Activated CD4-positive, alpha-beta T cell treated with anti-CD3 and anti-CD28 coated beads for 1 hour (primary cell): ENCODE measurements around the gene ASAP2.
"Not testable (repeated sequence)": the region's sequence is repeated elsewhere in the genome, so short reads cannot be mapped to it uniquely, and the experiment has no call there.

Experiments
- DNase-seq: peaks from one replicate; pipeline ENCODE4 v3.0.0-alpha.2; 2020

ASAP2 gene

DNA sequence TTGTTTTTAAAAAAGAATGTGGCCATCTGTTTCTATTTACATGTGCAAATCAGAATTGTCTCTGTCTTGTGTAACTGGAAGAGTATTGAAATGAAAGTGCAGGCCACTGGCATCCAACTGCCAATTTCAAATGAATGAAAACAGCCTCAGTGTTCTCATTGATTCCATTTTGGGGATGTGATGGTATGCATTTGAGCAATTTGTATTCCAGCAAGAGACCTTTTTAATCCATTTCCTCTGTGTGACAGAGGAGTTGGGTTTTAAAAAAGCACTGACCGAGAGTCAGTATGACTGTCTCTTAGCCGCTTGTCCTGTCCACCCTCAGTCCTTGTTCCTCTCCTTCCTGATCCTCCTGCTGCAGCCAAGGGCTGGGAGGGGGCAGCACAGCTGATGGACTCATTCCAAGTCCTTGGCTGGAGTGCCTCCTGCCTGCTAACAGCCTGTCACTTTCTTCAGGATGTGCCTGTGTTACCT is 50.0 kb downstream of the ASAP2 start:
- DNase-seq: no peak

GRCh38 chr2:9258501-9258900 is 51.9 kb downstream of the ASAP2 start:
- DNase-seq: no peak

GRCh38 chr2:9258953-9259399 is 52.4 kb downstream of the ASAP2 start:
- DNase-seq: no peak

DNA sequence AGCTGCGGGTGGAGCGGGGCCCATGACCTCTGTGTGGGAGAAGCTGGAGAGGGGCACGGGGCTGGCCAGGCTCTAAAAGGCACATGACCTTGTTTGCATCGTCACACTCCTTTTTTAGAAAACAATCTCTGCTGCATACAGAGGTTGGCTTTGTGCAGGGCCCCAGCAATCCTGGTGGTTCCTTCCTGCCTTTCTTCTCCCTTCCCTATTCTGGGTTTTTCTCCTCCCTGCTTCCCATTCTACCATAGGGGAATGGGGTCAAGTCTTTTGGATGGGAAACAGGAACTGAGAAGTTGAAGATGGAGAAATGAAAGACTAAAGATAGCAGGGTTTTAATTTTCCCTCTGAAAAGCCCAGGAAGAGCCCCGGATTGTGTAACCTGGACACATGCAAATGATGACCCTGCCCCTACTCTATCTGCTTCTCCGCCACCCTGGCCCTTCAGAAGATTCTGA is 53.9 kb downstream of the ASAP2 start:
- DNase-seq: no peak

DNA sequence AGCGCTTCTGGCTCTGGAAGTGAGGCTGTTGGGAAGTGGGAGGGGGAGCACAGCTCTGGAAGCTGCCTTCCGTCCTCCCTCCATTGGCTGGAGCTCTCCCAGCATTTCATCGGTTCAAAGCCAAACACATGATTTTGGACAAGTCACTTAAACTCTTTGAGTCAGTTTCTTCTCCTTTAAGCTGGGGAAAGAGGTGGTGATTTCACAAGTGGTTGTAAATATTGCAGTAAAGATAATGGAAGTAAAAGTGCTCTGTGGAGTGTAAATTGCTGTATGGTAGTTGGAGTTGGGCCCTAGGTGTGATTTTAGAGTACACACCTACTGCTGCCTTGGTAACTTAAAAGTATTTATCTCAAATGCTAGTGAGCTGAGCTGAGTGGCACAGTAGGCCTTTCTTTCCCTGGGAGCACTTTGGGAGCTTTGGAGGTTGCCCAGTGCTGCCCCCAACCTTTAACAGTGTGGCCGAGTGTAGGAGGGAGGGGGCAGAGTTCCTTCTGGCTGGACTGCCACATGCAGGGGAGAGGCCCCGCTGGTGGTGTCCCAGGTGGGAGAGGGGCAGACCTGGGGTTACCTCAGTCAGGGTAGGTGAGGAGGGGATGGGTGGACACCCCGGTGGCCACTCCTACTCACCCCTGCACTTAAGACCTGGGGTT is 54.7 kb downstream of the ASAP2 start:
- DNase-seq: no peak

GRCh38 chr2:9262671-9263171 is 56.1 kb downstream of the ASAP2 start:
- DNase-seq: no peak

DNA sequence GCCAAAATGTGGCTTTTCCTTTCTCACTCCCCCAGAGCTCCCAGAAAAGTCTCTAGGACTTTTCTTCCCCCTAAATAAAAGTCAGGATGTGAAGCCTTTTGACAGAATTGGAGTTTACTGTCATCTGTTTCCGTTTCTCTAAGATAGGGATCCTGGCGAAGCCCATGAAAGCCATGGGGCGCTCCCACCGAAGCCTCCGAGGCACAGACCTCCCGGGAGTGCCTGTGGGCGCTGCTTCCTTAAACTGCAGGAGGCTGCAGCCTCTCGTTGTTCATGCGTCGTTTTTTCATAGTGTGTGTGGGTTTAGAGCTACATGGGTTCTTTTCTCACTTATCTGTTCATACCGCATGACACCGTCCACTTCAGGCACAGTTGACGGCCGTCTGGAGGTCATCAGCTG is 56.8 kb downstream of the ASAP2 start:
- DNase-seq: no peak

DNA sequence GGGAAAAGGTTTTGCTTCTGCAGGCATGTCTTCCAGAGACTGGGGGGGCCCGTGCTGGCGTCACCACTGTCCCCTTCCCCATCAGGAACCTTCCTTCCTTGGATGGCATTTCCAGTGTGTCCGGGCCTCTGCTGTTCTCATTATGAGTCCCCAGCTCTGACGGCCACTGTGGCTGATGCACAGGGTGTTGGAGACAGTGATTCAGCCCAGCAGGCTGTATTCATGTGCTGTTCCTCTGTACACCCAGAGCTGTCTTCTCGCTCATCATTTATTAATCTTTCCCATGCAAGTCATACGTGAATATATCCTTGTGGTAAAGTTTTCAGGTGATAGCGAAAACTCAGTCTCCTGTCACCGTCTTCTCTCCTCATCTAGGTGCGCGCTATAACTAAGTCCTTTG is 57.7 kb downstream of the ASAP2 start:
- no peak for DNase-seq

DNA sequence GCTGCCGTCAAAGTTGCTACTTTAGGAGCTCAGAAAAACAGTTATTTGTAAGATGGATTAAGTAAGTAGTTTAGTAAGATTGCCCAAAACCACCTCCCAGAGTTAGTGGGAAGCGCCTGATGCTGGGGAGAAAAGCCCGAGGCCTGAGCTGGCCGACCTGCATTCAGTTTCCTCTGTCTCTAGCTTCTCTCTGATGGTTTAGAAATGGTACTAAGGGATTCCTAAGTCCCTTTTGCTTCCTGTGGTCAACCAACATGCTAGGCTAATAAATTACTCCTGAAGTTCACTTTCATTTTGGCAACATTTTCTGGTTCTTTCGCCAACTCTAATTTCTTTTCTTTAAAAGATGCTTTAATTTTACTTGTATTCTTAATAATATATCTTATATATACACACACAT is 60.1 kb downstream of the ASAP2 start:
- DNase-seq: no peak

GRCh38 chr2:9267286-9267685 is 60.7 kb downstream of the ASAP2 start:
- DNase-seq: not testable (repeated sequence)

GRCh38 chr2:9268301-9269080 is 61.9 kb downstream of the ASAP2 start:
- DNase-seq: no peak

DNA sequence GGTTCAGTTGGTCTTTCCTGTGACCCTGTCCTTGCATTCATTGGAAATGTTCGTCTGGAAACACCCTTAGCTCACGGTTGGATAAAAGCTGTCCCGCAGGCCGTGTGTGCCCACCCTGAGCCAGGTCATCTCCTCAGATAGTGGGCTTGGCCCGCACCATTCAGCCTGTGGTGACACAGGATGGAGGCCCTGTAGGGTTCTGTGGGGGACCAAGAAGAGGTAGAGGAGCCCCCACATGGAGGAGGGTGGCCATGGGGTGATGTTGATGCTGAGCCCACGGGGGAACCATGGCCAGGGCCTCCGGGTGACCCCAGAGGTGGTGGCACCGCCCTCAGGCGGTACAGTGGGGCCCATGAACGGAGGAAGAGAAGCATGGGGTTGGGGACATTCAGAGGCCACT is 62.7 kb downstream of the ASAP2 start:
- no peak for DNase-seq

DNA sequence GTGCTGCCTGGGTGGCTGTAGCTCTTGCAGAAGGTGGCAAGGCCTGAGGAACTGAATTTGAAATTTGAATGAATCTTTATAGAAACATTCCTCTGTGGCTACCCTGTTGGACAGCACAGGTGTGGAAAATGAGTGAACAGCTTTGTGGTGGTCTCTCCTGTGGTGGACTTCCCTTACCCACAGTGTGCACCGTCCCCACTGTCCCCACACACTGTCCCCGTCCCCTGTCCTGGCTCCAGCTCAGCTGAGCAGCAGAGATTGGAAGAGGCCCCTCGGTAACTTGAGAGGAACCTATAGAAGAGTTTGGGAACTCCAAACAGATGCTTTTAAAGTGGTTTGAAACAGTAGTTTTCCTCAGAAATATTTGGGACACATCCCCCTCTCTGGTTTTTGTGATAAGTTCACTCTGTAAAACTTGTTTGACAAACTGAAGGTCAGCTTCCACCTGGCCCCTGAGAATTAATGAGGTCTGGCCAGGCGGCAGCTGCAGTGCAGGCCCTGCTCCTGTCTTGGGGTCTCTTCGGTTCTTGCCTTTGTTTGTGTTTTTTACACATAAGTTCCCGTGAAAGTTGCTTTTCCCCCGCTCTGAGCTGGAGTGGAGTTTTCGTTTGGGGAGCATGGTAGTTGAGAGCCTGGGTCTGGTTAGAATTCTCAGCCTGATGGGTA is 63.2 kb downstream of the ASAP2 start:
- no peak for DNase-seq

DNA sequence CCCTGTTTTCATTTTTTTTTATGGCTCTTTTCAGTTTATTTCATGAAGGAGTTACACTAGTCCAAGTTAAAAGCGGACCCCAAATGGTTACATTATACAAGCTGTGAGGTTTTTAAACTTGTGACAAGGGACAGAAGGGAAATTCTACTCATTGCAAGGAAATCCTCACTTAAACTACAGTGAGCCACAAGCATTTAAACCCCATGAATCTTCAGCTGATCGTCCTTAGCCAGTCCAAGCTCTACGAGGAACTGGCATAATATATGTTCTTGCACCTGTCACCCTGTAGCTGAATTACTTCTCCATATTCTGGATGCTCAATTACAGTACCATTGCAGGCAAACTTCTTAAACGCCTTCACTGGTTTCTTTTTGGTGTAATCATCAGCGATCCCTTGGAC is 64.5 kb downstream of the ASAP2 start:
- no peak for DNase-seq

GRCh38 chr2:9271691-9272090 is 65.1 kb downstream of the ASAP2 start:
- no peak for DNase-seq

GRCh38 chr2:9273486-9274130 is 67.0 kb downstream of the ASAP2 start:
- DNase-seq: no peak

DNA sequence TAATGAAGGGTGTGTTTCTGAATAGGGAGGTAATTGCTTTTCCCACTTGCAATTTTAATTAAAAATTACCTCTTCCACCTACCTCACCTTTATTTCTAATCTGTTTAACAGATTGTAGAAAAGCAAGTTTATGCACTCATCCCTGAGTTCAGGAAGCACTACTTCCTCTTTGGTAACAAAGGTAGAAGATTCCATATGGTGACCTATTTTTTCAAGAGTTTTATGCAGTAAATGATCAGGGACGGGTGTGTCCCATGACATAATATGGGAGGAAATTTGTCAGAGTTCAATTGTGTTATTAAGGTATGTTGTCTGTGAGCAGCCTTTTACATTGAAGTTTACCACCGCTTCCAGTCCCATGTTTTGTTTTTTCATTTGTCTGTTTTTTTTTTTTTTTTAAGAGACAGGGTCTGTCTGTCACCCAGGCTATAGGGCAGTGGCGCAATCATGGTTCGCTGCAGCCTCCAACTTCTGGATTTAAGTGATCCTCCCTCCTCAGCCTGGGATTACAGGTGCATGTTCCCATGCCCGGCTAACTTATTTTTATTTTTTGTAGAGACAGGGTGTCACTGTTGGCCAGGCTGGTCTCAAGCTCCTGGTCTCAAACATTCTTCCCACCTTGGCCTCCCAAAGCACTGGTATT is 68.2 kb downstream of the ASAP2 start:
- DNase-seq: no peak

GRCh38 chr2:9275399-9275798 is 68.8 kb downstream of the ASAP2 start:
- no peak for DNase-seq

DNA sequence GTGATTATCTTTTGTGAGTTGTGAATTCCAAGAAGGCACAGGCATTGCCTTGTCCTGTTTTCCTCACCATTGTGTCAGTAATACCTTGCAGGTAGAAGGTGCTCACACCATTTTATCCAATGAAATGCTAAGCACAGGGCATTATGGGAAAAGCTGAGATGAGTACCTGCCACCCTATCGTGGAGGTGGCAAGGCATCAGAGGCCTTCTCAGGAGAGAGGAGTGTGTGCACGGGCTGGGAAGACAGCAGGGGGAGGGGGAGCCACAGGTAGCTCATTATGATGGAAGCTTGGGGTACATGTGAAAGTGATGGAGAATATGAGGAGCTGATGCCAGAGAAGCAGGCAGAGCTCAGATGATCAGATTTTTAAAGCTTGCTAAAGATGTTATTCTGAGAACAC is 69.5 kb downstream of the ASAP2 start:
- no peak for DNase-seq

- DNase-seq: no peak
Measured at GRCh38 chr2:9276901-9277451, 70.4 kb downstream of the ASAP2 start.

DNA sequence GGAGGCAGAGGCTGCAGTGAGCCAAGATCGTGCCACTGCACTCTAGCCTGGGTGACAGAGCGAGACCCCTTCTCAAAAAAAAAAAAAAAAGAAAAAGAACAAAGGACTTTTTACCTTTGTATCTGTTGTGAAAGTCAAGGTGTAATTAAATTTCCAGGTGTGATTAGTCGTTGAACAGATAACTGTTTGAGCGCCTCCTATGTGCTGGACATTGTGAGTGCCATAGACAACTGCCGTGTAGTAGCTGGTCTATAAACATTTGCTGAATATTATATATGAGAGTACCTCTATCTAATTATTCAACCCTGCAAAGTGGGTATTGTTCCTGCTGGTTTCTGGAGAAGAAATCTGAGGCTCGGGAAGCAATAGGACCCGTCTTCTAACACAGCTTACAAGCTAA is 71.8 kb downstream of the ASAP2 start:
- DNase-seq: no peak

DNA sequence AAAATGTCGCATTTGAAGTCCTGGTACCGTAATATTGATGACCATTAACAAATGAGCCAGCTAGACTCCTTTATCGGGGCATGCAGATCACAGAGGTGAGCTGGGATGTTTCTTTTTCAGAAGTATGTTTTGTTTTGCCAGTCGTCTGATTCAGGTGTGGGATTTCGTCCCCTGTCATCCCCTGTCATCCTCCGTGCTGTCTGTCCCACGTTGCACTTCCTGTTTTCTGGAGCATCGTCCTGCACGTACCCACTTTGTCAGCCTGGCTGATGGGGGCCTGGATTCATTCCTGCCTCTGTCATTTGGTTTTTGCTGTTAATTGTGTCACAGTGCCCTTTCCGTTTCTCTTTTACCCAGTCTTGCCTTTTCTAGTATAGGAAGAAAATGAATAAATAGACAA is 72.8 kb downstream of the ASAP2 start:
- DNase-seq: no peak
